Stimulated activated CD8-positive, alpha-beta memory T cell treated with anti-CD3 and anti-CD28 coated beads, Interleukin-4, amount 100 ng/mL, for 1 hour (primary cell): ENCODE results near the gene HPX.

Experiments
- DNase-seq, 2 donors: peaks; one replicate each; pipeline ENCODE4 v3.0.0-alpha.2; 2020; ENCODE audit warnings: low read depth in 2 of 2, low spot score in 1 of 2

The HPX gene

DNA sequence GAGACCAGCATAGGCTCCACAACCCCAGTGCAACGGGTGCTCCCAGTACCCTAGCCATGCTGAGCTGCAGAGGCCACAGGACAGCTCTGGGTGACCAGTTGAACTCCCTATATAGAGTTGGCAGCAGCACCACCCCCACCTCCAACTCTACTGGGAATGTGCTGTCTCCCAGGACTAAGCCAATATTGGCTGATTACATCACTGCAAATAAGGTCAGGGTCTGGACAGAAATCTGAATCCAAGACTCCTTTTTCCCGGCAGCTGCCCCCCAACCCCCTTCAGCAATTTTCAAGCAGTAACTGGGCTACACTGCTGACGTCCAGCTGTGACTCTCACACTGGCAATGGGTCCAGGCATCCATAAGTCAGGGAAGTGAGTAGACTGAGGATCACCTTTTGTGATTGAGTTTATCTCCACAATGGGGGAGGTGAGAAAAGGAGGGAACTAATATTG is at the start of gene HPX:
Gene HPX, minus strand, starts transcription at position 82 of the 453 bp plus-strand sequence. Its CDS starts 24 bp downstream, at position 58.
- DNase-seq: no peak

- DNase-seq: no peak
Measured at GRCh38 chr11:6489306-6489705, 48.5 kb upstream of the HPX start.

GRCh38 chr11:6488821-6489220 is 48.0 kb upstream of the HPX start:
- no peak for DNase-seq

DNA sequence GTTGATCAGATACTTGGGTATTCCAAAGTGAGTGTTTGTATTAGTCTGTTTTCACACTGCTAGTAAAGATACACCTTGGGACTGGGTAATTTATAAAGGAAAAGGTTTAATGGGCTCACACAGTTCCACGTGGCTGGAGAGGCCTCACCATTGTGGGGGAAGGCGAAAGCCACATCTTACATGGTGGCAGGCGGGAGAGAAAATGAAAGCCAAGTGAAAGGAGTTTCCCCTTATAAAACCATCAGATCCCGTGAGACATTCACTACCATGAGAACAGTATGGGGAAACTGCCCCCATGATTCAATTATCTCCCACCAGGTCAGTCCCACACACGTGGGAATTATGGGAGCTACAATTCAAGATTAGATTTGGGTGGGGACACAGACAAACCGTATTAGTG is 47.6 kb upstream of the HPX start:
- DNase-seq: no peak

- no peak for DNase-seq
Measured at GRCh38 chr11:6486938-6487337, 46.2 kb upstream of the HPX start.

DNA sequence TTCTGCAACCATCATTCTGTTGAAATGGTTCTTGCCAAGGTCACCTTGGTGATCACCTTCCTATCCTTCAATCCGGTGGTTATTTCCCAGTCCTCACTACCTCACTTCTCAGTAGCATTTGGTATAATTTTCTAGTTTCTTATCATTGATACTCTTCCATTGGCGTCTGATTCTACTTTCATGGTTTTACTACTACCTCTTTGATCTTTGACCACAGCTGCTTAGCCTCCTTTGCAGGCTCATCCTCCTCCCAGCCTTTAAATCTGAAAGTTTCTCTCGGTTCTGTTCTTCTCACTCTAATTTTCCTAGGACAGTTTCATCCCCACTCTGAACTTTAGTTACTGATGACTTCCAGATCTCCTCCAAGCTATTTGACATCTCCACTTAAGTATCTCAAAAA is 45.5 kb upstream of the HPX start:
- DNase-seq: no peak

DNA sequence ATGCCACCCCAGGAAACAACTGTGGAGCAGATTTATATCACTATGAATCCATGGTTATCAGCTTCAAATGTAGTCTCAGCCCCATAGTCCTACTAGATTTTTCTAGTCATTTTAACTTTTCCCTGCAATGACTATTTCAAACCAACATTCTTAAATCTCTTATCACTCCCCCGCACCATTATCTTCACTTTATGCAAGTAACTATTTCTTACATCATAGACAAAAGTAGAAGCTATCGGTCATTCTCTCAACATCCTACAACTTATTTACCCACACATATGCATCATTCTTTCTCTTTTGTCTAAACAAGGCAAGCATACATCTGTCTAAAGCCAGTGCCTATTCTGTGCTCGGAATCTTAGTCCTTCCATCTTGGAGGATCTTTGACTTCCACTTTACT is 44.9 kb upstream of the HPX start:
- DNase-seq: no peak

DNA sequence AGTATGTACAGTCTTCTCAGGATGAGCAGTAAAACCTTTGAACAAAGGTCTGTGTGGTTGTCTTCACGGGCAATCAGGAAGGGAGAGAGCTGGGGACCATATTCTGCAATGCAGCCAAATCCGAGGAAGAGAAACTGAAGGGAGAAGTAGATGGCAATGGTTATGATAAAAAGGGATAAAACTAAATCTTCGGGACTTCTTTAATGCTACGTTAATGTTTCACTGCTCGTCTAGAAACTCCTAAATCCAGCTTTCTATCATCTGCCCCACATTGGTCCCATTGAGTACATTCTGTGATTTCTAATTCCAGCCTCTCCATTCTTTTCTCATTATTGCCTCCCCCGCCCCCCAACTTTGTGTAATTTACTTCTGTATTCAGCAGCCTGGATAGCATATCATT is 42.2 kb upstream of the HPX start:
- no peak for DNase-seq

- DNase-seq: no peak
Measured at GRCh38 chr11:6482441-6482840, 41.7 kb upstream of the HPX start.

DNA sequence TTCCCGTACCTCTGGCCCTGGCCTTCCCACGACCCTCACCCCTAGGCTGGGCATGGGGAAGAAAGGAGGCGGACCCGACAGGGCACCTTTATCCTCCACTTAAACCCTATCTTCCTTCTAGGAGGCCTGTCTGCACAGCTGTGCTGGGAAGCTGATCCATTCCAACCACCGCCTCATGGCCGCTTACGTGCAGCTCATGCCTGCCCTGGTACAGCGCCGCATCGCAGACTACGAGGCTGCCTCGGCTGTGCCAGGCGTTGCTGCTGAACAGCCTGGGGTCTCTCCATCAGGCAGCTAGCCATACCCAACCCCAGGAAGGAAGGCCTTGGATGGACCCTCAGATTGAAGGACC is 41.1 kb upstream of the HPX start:
- DNase-seq: no peak

GRCh38 chr11:6481012-6481923 is 40.5 kb upstream of the HPX start, which contains the start of the genes ARFIP2 and TIMM10B:
TSS of gene ARFIP2 (minus strand) at chr11:6481331. CDS start at chr11:6480421, 910 bp downstream.
TSS of gene TIMM10B (plus strand) at chr11:6481501. CDS start at chr11:6481517, 16 bp downstream.
- DNase-seq: peak; percentile 91 to 94

GRCh38 chr11:6480299-6480914 is 39.6 kb upstream of the HPX start:
- DNase-seq: no peak

DNA sequence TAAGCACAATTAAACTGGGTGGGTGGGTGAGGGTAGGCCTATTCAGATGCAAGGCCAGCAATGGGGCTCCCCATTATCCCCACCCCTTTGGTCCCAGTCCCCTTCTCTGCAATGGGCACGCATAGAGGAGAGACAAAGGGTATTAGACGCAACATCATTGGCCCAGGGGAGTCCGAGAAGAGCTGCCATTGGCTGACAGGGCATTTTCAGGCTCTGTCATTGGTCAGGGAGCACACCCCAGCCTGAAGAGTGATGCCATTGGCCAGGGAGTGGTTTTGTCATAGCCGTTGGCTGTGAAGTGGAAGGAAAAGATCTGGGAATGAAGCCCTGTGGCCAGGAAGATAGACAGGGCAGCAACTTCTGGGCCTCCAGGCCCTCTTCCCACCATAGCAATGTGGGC is 35.8 kb upstream of the HPX start:
- DNase-seq: no peak

GRCh38 chr11:6475936-6476335 is 35.1 kb upstream of the HPX start:
- no peak for DNase-seq

DNA sequence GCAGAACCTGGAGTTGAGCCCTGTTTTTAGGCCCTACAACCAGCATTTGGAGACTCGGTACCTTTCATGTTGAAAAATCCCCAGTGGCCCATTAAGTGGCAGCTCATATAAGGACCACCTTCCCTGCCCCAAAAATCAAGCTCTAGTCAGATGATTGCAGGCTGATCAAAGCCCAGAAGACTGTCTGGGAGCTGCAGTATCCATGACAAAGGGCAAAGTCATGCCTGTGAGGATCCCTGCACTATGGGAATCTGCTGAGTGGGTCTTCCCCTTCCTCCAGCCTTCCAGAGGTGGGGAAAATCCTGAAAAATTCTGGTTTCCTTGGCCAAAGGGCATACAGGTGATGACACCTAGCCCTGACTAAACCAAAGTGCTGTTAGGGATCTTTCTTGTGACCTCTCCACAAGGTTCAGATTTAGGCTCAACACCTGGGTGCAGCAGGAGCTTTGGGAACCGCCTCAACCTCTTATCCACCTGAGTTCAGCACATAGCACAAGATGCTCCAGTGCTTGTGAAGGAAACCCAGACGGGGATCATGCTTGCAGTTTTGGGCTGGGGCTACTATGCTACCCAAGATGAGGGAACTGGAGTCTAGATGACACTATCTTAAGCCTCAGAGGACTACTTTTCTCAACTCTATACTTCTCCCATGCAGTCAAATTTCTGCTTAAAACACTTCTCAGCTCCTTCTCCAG is 34.2 kb upstream of the HPX start:
- DNase-seq: no peak

- no peak for DNase-seq
Measured at GRCh38 chr11:6474413-6474792, 33.6 kb upstream of the HPX start.

DNA sequence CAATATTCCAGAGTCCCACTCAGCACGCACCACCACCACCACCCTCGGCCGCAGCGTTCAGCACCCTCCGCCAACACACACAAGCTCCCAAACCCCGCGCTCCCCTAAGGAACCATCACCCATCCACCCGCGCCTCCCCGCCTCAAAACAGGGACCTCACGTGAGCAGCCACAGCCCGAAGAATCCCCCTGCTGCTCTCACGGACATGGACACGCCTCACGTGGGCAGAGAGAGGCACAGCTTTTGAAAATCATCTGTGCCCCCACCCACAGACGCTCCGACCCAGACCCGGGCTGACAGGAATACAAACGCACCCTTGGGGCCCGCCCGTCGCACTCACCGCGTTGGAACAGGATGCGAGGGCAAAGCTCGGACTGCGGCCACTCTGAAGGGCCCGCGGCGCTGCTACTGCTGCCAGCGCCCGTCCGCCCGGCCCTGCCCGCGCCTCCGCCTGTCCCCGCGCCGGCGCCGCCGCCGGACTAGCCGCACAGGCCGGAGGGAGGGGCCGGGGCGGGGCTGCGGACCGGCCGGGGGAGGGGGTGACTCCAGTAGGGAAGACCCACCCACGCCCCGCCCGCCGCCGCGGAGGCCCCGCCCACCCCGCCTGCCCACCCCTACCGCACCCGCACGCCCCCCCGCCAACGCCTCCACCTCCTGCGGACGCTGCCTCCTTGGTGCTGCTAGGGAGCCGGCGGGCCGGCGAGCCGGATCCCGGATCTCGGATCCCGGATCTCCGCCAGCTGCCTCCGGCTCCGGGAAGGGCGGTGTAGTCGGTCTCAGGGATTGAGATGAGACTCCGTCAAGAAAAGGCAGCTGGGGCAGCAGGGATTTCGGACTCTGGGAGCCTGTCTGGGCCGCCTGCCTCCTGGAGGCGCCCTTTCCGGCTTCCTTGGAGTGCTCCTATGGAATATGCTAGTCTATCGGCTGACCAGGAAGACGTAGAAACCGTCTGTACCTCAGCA is 32.9 kb upstream of the HPX start, which contains the start of gene TRIM3:
Gene TRIM3, minus strand, starts transcription at position 491 of the 962 bp plus-strand sequence. CDS start 8,246 bp downstream, outside the sequence.
- DNase-seq: peak; percentile 56 to 64

- DNase-seq: no peak
Measured at GRCh38 chr11:6472934-6473333, 32.1 kb upstream of the HPX start.

GRCh38 chr11:6469599-6469998 is 28.8 kb upstream of the HPX start:
- DNase-seq: no peak

- DNase-seq: no peak
Measured at GRCh38 chr11:6468712-6469495, 28.1 kb upstream of the HPX start.
